Heart right ventricle (tissue), 16 donors: ENCODE measurements around the gene MMGT1. TPM values are rescaled to one million over a fixed set of nuclear protein-coding genes. Genes with fewer than 3 reads are reported as not detected.

Experiments
- ATAC-seq, 8 donors: fragments of 200-7000 bp; cut with Tn5 transposase; one replicate each; pipeline ENCODE4 v1.9.1; 2020; ENCODE audit warnings: mild to moderate bottlenecking in 8 of 8, moderate library complexity in 8 of 8, moderate number of reproducible peaks in 1 of 8
- DNase-seq, 2 donors: peaks; one replicate each; pipeline ENCODE4 v3.0.0-alpha.2; 2020
- H3K27ac ChIP-seq, 10 donors: fragments of 200-600 bp; sonication (generic) in 2 of 10; one replicate each; pipeline versions ENCODE4 v1.5.0 to v1.8.0; 2020 to 2022; ENCODE audit warnings: mild to moderate bottlenecking in 3 of 10
- H3K27me3 ChIP-seq, 7 donors: fragments of 200-600 bp; one replicate each; pipeline ENCODE4 v1.8.0; 2021 to 2022; ENCODE audit warnings: mild to moderate bottlenecking in 2 of 7
- H3K36me3 ChIP-seq, 9 donors: fragments of 200-600 bp; sonication (generic) in 1 of 9; one replicate each; pipeline versions ENCODE4 v1.5.0 to v1.8.0; 2020 to 2022; ENCODE audit warnings: mild to moderate bottlenecking in 2 of 9
- H3K4me1 ChIP-seq, 9 donors: fragments of 200-600 bp; sonication (generic) in 1 of 9; one replicate each; pipeline versions ENCODE4 v1.5.0 to v1.8.0; 2020 to 2022; ENCODE audit warnings: mild to moderate bottlenecking in 4 of 9
- H3K4me3 ChIP-seq, 10 donors: fragments of 200-600 bp; sonication (generic) in 2 of 10; one replicate each; pipeline versions ENCODE4 v1.5.0 to v1.8.0; 2020 to 2022; ENCODE audit warnings: mild to moderate bottlenecking in 7 of 10, moderate library complexity in 2 of 10
- H3K9me3 ChIP-seq, 11 donors: fragments of 200-600 bp in 10 of 11; sonication (generic) in 2 of 11; one replicate each; pipeline versions ENCODE4 v1.5.0 to v1.8.0; 2013 to 2022; ENCODE audit warnings: mild to moderate bottlenecking in 2 of 11, control low read depth in 1 of 11, moderate library complexity in 1 of 11
- WGBS, 2 donors: extraction: QIAGEN DNeasy Blood & Tissue Kit; methylation state at CpG; one replicate each; pipeline ENCODE4 v1.1.7; 2013; ENCODE audit warnings: inconsistent platforms in 1 of 2; 5-methylcytosine and 5-hydroxymethylcytosine counted together
- intact Hi-C, 10 donors: fragments of 100-400 bp; cut with DNase I; formaldehyde crosslinking; loops; one replicate each; pipeline versions ENCODE4 v1.11.1 to v1.14.2; 2022
- polyA plus RNA-seq, 2 donors: library from polyadenylated mRNA; stranded (reverse); fragments of 200-250 nt; gene quantifications; one replicate each; pipeline ENCODE4 v1.2.3, GENCODE V29; 2013
- total RNA-seq, 10 donors: library from RNA; stranded (reverse); fragmentation: NEBNext Ultra II Directional in 3 of 10; extraction: Animal tissue kit (Norgen Biotek cat#: 25700) in 3 of 10; gene quantifications; one replicate each; pipeline versions ENCODE4 v1.2.1 to v1.2.4, GENCODE V29; 2021 to 2023
- TF ChIP-seq, protein P1 (sequence below), 9 donors: fragments of 200-600 bp; sonication (generic) in 2 of 9; IDR thresholded peaks; one replicate each; pipeline versions ENCODE4 v1.5.0 to v1.8.0; 2021 to 2022; ENCODE audit warnings: antibody characterized with exemption in 9 of 9, mild to moderate bottlenecking in 5 of 9, moderate library complexity in 1 of 9
- donor health status: Arrhythmogenic right ventricular cardiomyopathy.
- donor health status: ischemic (EF 13 %, LVEDD 7.1; RV severe dilation, severe dysfunction).
- donor health status: healthy with polysubstance abuse.
- donor health status: DM: no; HTN: yes; CAD: no.
- donor health status: DM: no; HTN: no; CAD: no.
- donor health status: ischemic (EF 25% LVEDD 6.9; RV normal size, moderate dysfunction).
- donor health status: ischemic (EF 25% LVEDD 5.7; RV mildly dilated, moderate dysfunction).
- donor health status: healthy.
- donor health status: DM: yes; HTN: yes; CAD: no.
- donor health status: Ischemic cardiomyopathy.
- donor health status: ischemic (EF 35%, LVEDD 5.7; RV mildly dilated, moderate dysfunction).
- donor health status: nonischemic (EF 11% LVEDD 7.7; RV severe dilation, severe dysfunction).
- donor health status: DM: yes; HTN: yes; CAD: no.
- donor health status: PGD.
- donor health status: ischemic (EF 29% LVEDD 5.4; RV normal size, mild dysfunction).
- donor health status: nonischemic (EF 23%, LVEDD 6.1; RV moderate dilation, normal function).

MMGT1 gene
- total and polyA plus RNA-seq, 12 donors, result 1.5 to 29.5 (median 25.4) TPM

DNA sequence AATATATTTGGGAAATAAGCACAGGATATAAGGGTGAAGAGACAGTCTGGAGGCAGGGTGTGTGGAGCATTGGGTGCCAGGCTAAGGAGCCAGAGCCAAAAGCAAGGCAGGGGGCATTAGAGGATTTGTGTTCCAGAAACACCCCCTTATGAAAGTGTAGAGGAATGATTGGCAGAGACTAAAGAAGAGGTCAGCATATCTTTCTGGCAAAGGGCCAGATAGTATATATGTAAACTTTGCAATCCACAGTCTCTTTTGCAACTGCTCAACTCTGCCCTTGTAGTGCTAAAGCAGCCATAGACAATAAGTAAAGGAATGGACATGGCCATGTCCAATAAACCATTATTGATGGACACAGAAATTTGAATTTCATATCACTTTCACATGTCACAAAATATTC is 7.9 kb upstream of the MMGT1 start:
- no peaks in the 10 kb centered on the region for H3K36me3 ChIP-seq
- TF ChIP-seq, protein P1, sequence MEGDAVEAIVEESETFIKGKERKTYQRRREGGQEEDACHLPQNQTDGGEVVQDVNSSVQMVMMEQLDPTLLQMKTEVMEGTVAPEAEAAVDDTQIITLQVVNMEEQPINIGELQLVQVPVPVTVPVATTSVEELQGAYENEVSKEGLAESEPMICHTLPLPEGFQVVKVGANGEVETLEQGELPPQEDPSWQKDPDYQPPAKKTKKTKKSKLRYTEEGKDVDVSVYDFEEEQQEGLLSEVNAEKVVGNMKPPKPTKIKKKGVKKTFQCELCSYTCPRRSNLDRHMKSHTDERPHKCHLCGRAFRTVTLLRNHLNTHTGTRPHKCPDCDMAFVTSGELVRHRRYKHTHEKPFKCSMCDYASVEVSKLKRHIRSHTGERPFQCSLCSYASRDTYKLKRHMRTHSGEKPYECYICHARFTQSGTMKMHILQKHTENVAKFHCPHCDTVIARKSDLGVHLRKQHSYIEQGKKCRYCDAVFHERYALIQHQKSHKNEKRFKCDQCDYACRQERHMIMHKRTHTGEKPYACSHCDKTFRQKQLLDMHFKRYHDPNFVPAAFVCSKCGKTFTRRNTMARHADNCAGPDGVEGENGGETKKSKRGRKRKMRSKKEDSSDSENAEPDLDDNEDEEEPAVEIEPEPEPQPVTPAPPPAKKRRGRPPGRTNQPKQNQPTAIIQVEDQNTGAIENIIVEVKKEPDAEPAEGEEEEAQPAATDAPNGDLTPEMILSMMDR (IDR thresholded peaks at IDR 0.05), result no peak
- no peak for ATAC-seq

DNA sequence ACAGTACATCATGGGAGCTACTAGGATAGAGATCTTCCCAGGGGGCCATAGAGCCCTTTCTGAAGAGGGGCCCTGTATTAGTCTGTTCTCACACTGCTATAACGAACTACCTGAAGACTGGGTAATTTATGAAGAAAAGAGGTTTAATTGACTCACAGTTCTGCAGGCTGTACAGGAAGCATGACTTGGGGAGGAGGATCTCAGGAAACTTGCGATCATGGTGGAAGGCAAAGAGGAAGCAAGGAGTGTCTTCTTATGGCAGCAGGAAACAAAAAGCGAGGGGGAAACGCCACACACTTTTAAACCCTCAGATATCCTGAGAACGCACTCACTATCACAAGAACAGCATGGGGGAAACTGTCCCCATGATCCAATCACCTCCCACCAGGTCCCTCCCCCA is 7.2 kb upstream of the MMGT1 start:
- H3K9me3 ChIP-seq, result no peaks in the 10 kb centered on the region
- H3K36me3 ChIP-seq, result no peaks in the 10 kb centered on the region
- ATAC-seq (no peak), DNase-seq (no peak)
- no peak overlapping the region for H3K4me3 ChIP-seq
- TF ChIP-seq, protein P1 (IDR thresholded peaks at IDR 0.05), result no peak
- WGBS, 2 donors, result 60 to 64% methylated on average over 5 of the region's 5 CpGs
- peaks cover 0 to 19% (median 4%) of the 10 kb centered on the region in 9 donors for H3K4me1 ChIP-seq
- intact Hi-C loops, result no loop called here
- H3K27me3 ChIP-seq, result no peaks in the 10 kb centered on the region
- no peak overlapping the region for H3K27ac ChIP-seq

More for the DNA sequence above, 7.9 kb upstream of the MMGT1 start:
- Histone ChIP-seq H3K4me1 (peaks cover 0 to 23% (median 4%) of the 10 kb centered on the region in 9 donors), H3K27ac (no peak overlapping the region), H3K9me3 (no peaks in the 10 kb centered on the region), H3K27me3 (no peaks in the 10 kb centered on the region), H3K4me3 (no peak overlapping the region)
- no peak for DNase-seq
- intact Hi-C loops, result no loop called here

DNA sequence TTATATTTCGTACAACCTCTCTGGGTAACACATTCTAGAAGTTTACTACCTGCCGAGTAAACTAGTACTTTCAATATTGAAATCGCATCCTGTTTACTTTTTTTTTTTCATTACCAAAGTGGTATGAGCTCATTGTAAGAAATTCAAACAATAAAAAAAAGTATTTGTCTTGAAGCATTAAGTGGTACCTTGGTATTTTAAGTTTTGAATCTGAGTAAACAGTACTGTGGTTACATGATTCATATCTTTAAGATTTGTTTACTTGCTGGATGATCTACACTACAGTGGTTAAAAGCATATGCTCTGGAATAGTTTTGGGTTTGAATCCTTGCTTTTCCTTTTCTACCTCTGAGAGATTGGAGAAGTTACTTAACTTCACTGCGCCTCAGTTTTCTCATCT is 3.8 kb upstream of the MMGT1 start:
- H3K4me3 ChIP-seq, result no peak overlapping the region
- DNase-seq, result no peak
- TF ChIP-seq, protein P1 (IDR thresholded peaks at IDR 0.05), result no peak
- intact Hi-C loops, result no loop called here
- H3K4me1 ChIP-seq, result peaks cover 0 to 12% (median 6%) of the 10 kb centered on the region in 9 donors
- H3K27me3 ChIP-seq, result no peaks in the 10 kb centered on the region
- WGBS, 2 donors, result 70 to 71% methylated on average over 4 of the region's 4 CpGs
- no peak overlapping the region for H3K27ac ChIP-seq
- H3K9me3 ChIP-seq, result no peaks in the 10 kb centered on the region
- no peaks in the 10 kb centered on the region for H3K36me3 ChIP-seq
- ATAC-seq, result no peak

DNA sequence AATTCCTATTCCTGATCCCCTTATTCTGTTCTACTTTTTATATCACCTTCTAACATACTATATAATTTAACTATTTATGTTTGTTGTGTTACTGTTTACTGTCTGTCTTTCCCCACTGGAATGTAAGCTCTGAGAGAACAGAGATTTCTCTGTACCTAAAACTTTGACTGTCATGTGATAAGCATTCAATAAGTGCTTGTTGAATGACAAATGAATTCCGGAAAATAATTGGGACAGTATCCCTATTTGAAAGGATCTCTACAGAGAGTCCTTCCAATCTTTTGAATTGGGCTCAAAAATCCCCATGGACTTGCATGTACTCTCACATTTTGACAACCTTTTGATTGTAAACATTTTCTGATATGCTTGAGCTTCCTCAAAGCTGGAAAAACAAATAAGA is 1.6 kb upstream of the MMGT1 start:
- H3K4me1 ChIP-seq, result peaks cover 0 to 24% (median 16%) of the 10 kb centered on the region in 9 donors
- no peak overlapping the region for H3K27ac ChIP-seq
- no peaks in the 10 kb centered on the region for H3K27me3 ChIP-seq
- ATAC-seq, result no peak
- TF ChIP-seq, protein P1 (IDR thresholded peaks at IDR 0.05), result no peak
- no peak for DNase-seq
- H3K4me3 ChIP-seq, result no peak overlapping the region
- H3K9me3 ChIP-seq, result no peaks in the 10 kb centered on the region
- intact Hi-C loops, result no loop called here
- WGBS, 2 donors, result 83 to 91% methylated on average over 1 of the region's 1 CpG
- H3K36me3 ChIP-seq, result no peaks in the 10 kb centered on the region
